OCI-LY1 (cell line): Measurements from ENCODE around the gene SIGLEC5.

Experiments used
- H2AFZ ChIP-seq: fragments of 200-600 bp; sonication (generic), shearing (Covaris generic); 2 replicates; pipeline ENCODE4 v1.6.0; 2014; ENCODE audit warnings: antibody characterized with exemption, mild to moderate bottlenecking, low read length
- H3F3A ChIP-seq: fragments of 200-600 bp; sonication (generic), shearing (Covaris generic); 2 replicates; pipeline ENCODE4 v1.6.0; 2014; ENCODE audit warnings: mild to moderate bottlenecking, antibody characterized with exemption, low read length, moderate library complexity; ENCODE audit not compliant: insufficient read depth
- H3K27ac ChIP-seq: fragments of 200-600 bp; sonication (generic); 2 replicates; pipeline ENCODE4 v1.5.1; 2014; ENCODE audit warnings: low read length, mixed run types, mild to moderate bottlenecking, low read depth; ENCODE audit not compliant: poor library complexity, severe bottlenecking
- H3K27me3 ChIP-seq: fragments of 200-600 bp; sonication (generic); 2 replicates; pipeline ENCODE4 v1.6.0; 2014; ENCODE audit warnings: antibody characterized with exemption, mild to moderate bottlenecking, low read length, moderate library complexity; ENCODE audit not compliant: insufficient read depth
- H3K36me3 ChIP-seq: fragments of 200-600 bp; sonication (generic); 2 replicates; pipeline ENCODE4 v1.6.1; 2014; ENCODE audit warnings: mild to moderate bottlenecking, antibody characterized with exemption, low read length, moderate library complexity, mixed read lengths; ENCODE audit not compliant: insufficient read depth
- H3K4me1 ChIP-seq: fragments of 200-600 bp; sonication (generic); 2 replicates; pipeline ENCODE4 v1.5.1; 2014; ENCODE audit warnings: mild to moderate bottlenecking, low read length, moderate library complexity; ENCODE audit not compliant: insufficient read depth, severe bottlenecking
- H3K4me2 ChIP-seq: fragments of 200-600 bp; sonication (generic), shearing (Covaris generic); 2 replicates; pipeline ENCODE4 v1.6.1; 2014; ENCODE audit warnings: low read length
- H3K4me3 ChIP-seq: fragments of 200-600 bp; sonication (generic); 2 replicates; pipeline ENCODE4 v1.5.1; 2014; ENCODE audit warnings: low read length, low read depth, mild to moderate bottlenecking, mixed read lengths; ENCODE audit not compliant: poor library complexity, severe bottlenecking
- H3K79me2 ChIP-seq: fragments of 200-600 bp; shearing (Covaris generic); 2 replicates; pipeline ENCODE4 v1.6.1; 2016; ENCODE audit warnings: mixed run types, low read length, mixed read lengths; ENCODE audit not compliant: insufficient read depth
- H3K9ac ChIP-seq: fragments of 200-600 bp; sonication (generic), shearing (Covaris generic); 2 replicates; pipeline ENCODE4 v1.6.1; 2014; ENCODE audit warnings: mild to moderate bottlenecking, low read length, mixed read lengths
- H3K9me2 ChIP-seq: fragments of 200-600 bp; sonication (generic), shearing (Covaris generic); 2 replicates; pipeline ENCODE4 v1.6.1; 2014; ENCODE audit warnings: low read depth, mild to moderate bottlenecking, low read length, mixed read lengths
- H3K9me3 ChIP-seq: fragments of 200-600 bp; shearing (Covaris generic); 2 replicates; pipeline ENCODE4 v1.6.1; 2014; ENCODE audit warnings: low read length, mixed read lengths
- H4K20me1 ChIP-seq: fragments of 200-600 bp; sonication (generic), shearing (Covaris generic); 2 replicates; pipeline ENCODE4 v1.6.0; 2016; ENCODE audit warnings: mild to moderate bottlenecking, low read length; ENCODE audit not compliant: insufficient read depth
- EZH2 ChIP-seq: fragments of 200-600 bp; sonication (generic), shearing (Covaris generic); IDR thresholded peaks from 2 replicates; pipeline ENCODE4 v1.8.0; 2017; ENCODE audit warnings: borderline replicate concordance, mixed run types, mild to moderate bottlenecking, antibody characterized with exemption, low read length, moderate library complexity, mixed read lengths
- TF ChIP-seq, protein P1 (sequence below): fragments of 200-600 bp; sonication (generic), shearing (Covaris generic); IDR thresholded peaks from 2 replicates; pipeline ENCODE4 v1.5.1; 2017; ENCODE audit warnings: mild to moderate bottlenecking, antibody characterized with exemption, low read length, moderate library complexity, mixed read lengths

Gene SIGLEC5

DNA sequence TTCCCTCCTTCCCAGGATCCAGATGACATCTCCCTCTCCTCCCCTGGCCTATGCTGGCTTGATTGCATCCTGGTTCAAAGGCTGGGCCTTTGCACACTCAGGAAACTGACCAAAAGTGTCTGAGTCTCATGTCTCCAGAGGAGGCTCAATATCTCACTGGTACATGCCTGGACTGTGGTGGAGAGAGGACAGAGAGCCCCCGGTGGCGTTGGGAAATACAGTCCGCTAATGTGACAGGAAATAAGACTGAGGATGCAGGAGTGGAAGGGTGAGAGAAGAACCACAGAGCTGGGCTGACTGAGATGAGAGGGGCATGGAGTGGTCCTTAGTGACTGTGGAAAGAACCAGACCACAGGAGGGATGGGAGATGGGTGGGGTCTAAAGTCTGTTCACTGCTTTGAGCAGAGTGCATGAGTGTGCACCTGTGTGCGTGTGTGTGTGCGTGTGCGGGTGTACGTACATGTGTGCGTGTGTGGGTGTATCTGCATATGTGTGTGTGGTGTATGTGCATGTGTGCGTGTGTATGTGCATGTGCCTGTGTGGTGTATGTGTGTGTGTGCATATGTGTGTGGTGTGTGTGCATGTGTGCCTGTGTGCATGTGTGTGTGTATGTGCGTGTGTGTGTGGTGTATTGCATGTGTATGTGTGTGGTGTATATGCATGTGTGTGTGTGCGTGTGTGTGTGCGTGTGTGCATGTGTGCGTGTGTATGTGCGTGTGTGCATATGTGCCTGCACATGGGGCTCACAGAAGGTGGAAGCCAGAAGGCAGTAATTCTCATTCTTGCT lies 1.9 kb downstream of the SIGLEC5 start:
- H3K4me1 ChIP-seq: no peaks in the 10 kb centered on the region
- no peak overlapping the region for H3K4me2 ChIP-seq
- no peaks in the 10 kb centered on the region for H3K27me3 ChIP-seq
- TF ChIP-seq, protein P1, sequence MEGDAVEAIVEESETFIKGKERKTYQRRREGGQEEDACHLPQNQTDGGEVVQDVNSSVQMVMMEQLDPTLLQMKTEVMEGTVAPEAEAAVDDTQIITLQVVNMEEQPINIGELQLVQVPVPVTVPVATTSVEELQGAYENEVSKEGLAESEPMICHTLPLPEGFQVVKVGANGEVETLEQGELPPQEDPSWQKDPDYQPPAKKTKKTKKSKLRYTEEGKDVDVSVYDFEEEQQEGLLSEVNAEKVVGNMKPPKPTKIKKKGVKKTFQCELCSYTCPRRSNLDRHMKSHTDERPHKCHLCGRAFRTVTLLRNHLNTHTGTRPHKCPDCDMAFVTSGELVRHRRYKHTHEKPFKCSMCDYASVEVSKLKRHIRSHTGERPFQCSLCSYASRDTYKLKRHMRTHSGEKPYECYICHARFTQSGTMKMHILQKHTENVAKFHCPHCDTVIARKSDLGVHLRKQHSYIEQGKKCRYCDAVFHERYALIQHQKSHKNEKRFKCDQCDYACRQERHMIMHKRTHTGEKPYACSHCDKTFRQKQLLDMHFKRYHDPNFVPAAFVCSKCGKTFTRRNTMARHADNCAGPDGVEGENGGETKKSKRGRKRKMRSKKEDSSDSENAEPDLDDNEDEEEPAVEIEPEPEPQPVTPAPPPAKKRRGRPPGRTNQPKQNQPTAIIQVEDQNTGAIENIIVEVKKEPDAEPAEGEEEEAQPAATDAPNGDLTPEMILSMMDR: no peak
- TF ChIP-seq EZH2: no peak
- H3K9me3 ChIP-seq: no peaks in the 10 kb centered on the region
- H3K9ac ChIP-seq: no peak overlapping the region
- no peaks in the 10 kb centered on the region for H3F3A ChIP-seq
- H3K36me3 ChIP-seq: no peaks in the 10 kb centered on the region
- no peak overlapping the region for H2AFZ ChIP-seq
- no peak overlapping the region for H3K4me3 ChIP-seq
- H3K27ac ChIP-seq: no peak overlapping the region
- H3K79me2 ChIP-seq: no peaks in the 10 kb centered on the region
- no peaks in the 10 kb centered on the region for H4K20me1 ChIP-seq
- H3K9me2 ChIP-seq: no peaks in the 10 kb centered on the region

DNA sequence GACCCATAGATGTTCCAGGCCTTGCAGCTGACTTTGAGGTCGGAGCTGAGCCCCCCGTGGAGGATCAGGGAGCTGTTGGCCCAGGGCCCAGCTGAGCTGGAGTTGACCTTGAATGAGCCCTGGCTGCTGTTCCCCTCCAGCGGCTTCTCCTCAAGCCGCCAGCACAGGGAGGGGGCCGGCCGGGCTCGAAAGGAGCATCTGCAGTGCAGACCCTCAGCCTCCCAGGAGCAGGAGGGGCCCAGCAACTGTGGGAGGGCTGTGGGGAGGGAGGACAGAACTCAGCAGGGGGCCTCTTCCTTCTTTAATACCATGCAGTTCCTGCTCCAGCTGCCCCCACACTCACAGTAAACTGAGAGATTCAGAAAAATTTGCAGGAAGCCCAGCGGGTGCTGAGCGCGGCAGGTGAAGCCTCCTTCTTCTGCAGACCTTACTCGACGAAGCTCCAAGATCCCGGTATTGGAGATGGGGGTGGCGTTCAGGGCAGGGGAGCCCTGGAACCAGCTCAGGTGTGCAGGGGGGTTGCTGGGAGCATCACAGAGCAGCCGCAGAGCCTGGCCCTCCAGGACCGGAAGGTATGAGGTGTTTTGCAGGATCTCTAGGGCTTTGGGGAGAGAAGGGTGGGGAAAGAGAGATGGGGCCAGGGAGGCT lies 2.6 kb downstream of the SIGLEC5 start:
- Histone ChIP-seq H3K4me2 (no peak overlapping the region), H3K4me3 (no peak overlapping the region), H3K4me1 (no peaks in the 10 kb centered on the region), H2AFZ (no peak overlapping the region), H3K79me2 (no peaks in the 10 kb centered on the region), H3K9me2 (no peaks in the 10 kb centered on the region), H3K27me3 (no peaks in the 10 kb centered on the region), H3K9ac (no peak overlapping the region), H4K20me1 (no peaks in the 10 kb centered on the region), H3F3A (no peaks in the 10 kb centered on the region), H3K9me3 (no peaks in the 10 kb centered on the region), H3K27ac (no peak overlapping the region), H3K36me3 (no peaks in the 10 kb centered on the region)
- TF ChIP-seq EZH2: no peak
- TF ChIP-seq, protein P1: no peak

DNA sequence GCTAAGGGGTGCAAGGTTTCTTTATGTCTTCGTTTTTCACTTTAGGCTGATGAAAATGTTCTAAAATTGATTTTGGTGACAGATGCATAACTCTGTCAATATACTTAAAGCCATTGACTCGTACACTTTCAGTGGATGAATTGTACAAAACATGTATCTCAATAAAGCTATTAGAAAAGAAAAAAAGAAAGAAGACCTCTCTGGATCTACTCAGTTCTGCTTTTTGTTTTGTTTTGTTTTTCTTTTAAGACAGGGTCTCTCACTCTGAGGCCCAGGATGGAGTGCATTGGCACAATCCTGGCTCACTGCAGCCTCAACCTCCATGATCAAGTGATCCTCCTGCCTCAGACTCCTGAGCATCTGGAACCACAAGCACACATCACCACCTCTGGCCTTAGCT lies 3.5 kb downstream of the SIGLEC5 start:
- Histone ChIP-seq H2AFZ (no peak overlapping the region), H3K4me2 (no peak overlapping the region), H4K20me1 (no peaks in the 10 kb centered on the region), H3K27me3 (no peaks in the 10 kb centered on the region), H3K9me2 (no peaks in the 10 kb centered on the region), H3F3A (no peaks in the 10 kb centered on the region), H3K27ac (no peak overlapping the region), H3K9me3 (no peaks in the 10 kb centered on the region), H3K4me3 (no peak overlapping the region), H3K79me2 (no peaks in the 10 kb centered on the region), H3K36me3 (no peaks in the 10 kb centered on the region), H3K9ac (no peak overlapping the region), H3K4me1 (no peaks in the 10 kb centered on the region)
- no peak for TF ChIP-seq EZH2
- TF ChIP-seq, protein P1: no peak
